Body of pancreas (tissue), 4 donors: Measurements from ENCODE around the gene GTF2A1.

Source experiments
- POLR2A ChIP-seq, 3 donors: fragments of 450-650 bp; IDR thresholded peaks; one replicate each; pipeline ENCODE4 v1.6.1; 2016; ENCODE audit warnings: antibody characterized with exemption in 3 of 3, mild to moderate bottlenecking in 2 of 3
- TF ChIP-seq, protein P1 (sequence below), 7 experiments: fragments of 450-650 bp in 4 of 7; fragments of 200-600 bp in 3 of 7; sonication (generic) in 3 of 7; IDR thresholded peaks; one replicate each; pipeline ENCODE4 v1.5.1; 2016 to 2019; ENCODE audit warnings: antibody characterized with exemption in 7 of 7

DNA sequence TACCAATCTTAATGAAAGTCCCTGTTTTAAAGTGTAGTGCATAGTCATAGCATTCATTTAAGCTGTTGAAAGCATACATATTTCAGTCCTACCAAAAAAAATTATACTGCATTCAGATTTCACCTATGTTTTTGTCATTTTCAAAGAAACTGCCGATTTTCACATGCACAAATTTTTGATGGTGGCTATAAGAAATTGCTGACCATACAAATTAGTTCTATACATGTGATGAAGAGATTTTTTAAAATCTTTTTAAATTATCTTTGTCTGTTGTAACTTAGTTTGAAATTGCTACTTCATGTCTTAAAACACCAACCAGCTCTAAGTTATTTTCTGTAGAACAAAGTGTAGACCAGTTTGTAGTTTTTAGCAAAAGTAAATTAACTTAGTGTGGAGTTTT is 3.5 kb upstream of the GTF2A1 start:
- no peak for TF ChIP-seq POLR2A (IDR thresholded peaks at IDR 0.05)
- TF ChIP-seq, protein P1, sequence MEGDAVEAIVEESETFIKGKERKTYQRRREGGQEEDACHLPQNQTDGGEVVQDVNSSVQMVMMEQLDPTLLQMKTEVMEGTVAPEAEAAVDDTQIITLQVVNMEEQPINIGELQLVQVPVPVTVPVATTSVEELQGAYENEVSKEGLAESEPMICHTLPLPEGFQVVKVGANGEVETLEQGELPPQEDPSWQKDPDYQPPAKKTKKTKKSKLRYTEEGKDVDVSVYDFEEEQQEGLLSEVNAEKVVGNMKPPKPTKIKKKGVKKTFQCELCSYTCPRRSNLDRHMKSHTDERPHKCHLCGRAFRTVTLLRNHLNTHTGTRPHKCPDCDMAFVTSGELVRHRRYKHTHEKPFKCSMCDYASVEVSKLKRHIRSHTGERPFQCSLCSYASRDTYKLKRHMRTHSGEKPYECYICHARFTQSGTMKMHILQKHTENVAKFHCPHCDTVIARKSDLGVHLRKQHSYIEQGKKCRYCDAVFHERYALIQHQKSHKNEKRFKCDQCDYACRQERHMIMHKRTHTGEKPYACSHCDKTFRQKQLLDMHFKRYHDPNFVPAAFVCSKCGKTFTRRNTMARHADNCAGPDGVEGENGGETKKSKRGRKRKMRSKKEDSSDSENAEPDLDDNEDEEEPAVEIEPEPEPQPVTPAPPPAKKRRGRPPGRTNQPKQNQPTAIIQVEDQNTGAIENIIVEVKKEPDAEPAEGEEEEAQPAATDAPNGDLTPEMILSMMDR (IDR thresholded peaks at IDR 0.05), result no peak
